Right lobe of liver (tissue), 4 donors: ENCODE results near the gene WNT9B.

Source experiments
- POLR2A ChIP-seq: fragments of 450-650 bp; IDR thresholded peaks from one replicate; pipeline ENCODE4 v1.6.1; 2017; ENCODE audit warnings: antibody characterized with exemption, mild to moderate bottlenecking
- TF ChIP-seq, protein P1 (sequence below), 4 donors: fragments of 200-600 bp in 3 of 4; fragments of 450-650 bp in 1 of 4; IDR thresholded peaks; one replicate each; pipeline versions ENCODE4 v1.5.1 to v1.8.0; 2016 to 2022; ENCODE audit warnings: antibody characterized with exemption in 4 of 4, mild to moderate bottlenecking in 2 of 4
- donor health status: DM: no; HTN: no; CAD: no.
- donor health status: DM: no; HTN: no; CAD: no.
- donor health status: DM: no; HTN: yes; CAD: no.

- TF ChIP-seq, protein P1, sequence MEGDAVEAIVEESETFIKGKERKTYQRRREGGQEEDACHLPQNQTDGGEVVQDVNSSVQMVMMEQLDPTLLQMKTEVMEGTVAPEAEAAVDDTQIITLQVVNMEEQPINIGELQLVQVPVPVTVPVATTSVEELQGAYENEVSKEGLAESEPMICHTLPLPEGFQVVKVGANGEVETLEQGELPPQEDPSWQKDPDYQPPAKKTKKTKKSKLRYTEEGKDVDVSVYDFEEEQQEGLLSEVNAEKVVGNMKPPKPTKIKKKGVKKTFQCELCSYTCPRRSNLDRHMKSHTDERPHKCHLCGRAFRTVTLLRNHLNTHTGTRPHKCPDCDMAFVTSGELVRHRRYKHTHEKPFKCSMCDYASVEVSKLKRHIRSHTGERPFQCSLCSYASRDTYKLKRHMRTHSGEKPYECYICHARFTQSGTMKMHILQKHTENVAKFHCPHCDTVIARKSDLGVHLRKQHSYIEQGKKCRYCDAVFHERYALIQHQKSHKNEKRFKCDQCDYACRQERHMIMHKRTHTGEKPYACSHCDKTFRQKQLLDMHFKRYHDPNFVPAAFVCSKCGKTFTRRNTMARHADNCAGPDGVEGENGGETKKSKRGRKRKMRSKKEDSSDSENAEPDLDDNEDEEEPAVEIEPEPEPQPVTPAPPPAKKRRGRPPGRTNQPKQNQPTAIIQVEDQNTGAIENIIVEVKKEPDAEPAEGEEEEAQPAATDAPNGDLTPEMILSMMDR (IDR thresholded peaks at IDR 0.05) = no peak
- no peak for TF ChIP-seq POLR2A
These were observed 47.5 kb downstream of the WNT9B start for GRCh38 chr17:46898860-46899259.
